GM12872 (cell line): Measurements from ENCODE around the gene MRPL24.

ENCODE experiments used
- CTCF ChIP-seq: IDR thresholded peaks from 3 replicates; pipeline ENCODE4 v1.5.1; 2011; ENCODE audit warnings: low read depth, mild to moderate bottlenecking, low read length, moderate library complexity; ENCODE audit not compliant: insufficient read depth

Gene MRPL24

GRCh38 chr1:156709757-156710489 lies 31.0 kb downstream of the MRPL24 start:
- no peak for TF ChIP-seq CTCF

GRCh38 chr1:156709031-156709430 lies 31.9 kb downstream of the MRPL24 start:
- no peak for TF ChIP-seq CTCF

- no peak for TF ChIP-seq CTCF
Observed at GRCh38 chr1:156708218-156708661, 32.6 kb downstream of the MRPL24 start.

- TF ChIP-seq CTCF, result no peak
Observed at GRCh38 chr1:156707417-156708217, 33.3 kb downstream of the MRPL24 start.

GRCh38 chr1:156706657-156707416 lies 34.1 kb downstream of the MRPL24 start:
- TF ChIP-seq CTCF, result no peak

- peak; percentile 76 for TF ChIP-seq CTCF
Observed at GRCh38 chr1:156705918-156706656, 34.8 kb downstream of the MRPL24 start.
